SIG-M5 treated with dmso at 0.1 percent for 504 hours (cell line): ENCODE data around the gene CH25H.
"Not testable (repeated sequence)": the region's sequence is repeated elsewhere in the genome, so short reads cannot be mapped to it uniquely, and the experiment has no call there.

Source experiments
- DNase-seq: peaks from one replicate; lab custom pipeline; 2025; ENCODE audit not compliant: unreplicated experiment; lab: John Stamatoyannopoulos, UW

The CH25H gene, protein sequence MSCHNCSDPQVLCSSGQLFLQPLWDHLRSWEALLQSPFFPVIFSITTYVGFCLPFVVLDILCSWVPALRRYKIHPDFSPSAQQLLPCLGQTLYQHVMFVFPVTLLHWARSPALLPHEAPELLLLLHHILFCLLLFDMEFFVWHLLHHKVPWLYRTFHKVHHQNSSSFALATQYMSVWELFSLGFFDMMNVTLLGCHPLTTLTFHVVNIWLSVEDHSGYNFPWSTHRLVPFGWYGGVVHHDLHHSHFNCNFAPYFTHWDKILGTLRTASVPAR

GRCh38 chr10:89207181-89207800 is at the start of gene CH25H:
Gene CH25H (minus strand): TSS chr10:89207317. CDS start chr10:89207292, 25 bp downstream.
- DNase-seq = no peak

DNA sequence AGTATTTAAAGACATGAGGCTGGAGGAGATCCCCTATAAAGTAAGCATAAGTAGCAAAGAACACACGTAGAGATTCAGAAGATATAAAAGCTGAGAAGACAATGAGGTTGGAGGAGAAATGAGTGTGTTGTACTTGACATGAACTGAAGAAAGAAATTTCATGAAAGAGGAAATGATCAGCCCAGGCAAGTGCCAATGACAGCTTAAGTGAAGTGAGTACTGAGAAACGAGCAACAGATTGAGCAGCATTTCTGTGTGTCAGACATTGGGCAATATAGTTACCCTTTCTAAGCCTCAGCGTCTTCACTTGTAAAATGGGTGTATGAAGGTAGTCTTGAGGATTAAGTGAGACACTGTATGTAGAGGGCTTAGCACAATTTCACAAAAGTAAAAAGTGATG is 49.2 kb upstream of the CH25H start:
- peak; percentile 78 for DNase-seq

DNA sequence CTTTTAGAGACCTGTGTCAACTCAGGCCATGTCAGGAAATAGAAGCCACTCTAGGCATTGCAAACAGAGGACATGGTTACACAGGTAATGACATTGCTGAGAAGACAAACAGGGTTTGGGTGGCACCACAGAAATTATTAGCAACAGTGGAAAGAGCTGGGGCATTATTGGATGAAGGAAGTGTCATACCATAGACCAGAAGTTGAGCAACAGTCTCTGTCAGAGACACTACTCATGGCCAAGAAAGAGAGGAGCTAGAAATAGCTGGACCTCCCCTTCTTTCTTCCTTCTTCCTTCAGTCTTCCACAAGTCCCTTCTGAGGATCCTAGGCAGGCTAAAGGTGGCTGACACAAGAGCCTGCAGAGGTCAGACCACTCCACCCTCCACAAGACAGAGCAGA is 48.7 kb upstream of the CH25H start:
- DNase-seq = peak; percentile 51

DNA sequence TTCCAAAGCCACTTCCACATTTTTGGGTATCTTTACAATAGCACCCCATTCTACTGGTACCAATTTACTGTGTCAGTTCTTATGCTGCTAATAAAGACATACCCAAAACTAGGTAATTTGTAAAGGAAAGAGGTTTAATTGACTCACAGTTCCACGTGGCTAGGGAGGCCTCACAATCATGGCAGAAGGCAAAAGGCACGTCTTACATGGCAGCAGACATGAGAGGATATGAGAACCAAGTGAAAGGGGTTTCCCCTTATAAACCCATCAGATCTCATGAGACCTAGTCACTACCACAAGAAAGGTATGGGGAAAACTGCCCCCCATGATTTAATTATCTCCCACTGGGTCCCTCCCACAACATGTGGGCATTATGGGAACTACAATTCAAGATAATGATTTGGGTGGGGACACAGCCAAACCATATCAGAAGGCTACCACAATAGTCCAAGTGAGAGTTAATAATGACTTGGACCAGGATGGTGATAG is 48.0 kb upstream of the CH25H start:
- DNase-seq = not testable (repeated sequence)

DNA sequence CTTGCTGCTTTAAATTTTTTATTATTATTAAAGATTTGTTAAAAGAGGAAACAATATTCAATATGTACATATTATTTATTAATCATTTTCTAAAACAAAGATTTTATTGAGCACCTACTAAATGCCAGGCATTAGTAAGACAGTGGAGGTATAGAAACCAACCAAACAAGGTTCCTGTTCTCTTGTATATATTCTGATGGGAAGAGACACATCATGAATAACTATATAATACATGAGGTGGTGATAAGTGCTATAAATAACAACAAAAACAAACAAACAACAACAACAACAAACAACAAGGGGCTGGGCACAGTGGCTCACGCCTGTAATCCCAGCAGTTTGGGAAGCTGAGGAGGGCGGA is 45.1 kb upstream of the CH25H start:
- DNase-seq = no peak

DNA sequence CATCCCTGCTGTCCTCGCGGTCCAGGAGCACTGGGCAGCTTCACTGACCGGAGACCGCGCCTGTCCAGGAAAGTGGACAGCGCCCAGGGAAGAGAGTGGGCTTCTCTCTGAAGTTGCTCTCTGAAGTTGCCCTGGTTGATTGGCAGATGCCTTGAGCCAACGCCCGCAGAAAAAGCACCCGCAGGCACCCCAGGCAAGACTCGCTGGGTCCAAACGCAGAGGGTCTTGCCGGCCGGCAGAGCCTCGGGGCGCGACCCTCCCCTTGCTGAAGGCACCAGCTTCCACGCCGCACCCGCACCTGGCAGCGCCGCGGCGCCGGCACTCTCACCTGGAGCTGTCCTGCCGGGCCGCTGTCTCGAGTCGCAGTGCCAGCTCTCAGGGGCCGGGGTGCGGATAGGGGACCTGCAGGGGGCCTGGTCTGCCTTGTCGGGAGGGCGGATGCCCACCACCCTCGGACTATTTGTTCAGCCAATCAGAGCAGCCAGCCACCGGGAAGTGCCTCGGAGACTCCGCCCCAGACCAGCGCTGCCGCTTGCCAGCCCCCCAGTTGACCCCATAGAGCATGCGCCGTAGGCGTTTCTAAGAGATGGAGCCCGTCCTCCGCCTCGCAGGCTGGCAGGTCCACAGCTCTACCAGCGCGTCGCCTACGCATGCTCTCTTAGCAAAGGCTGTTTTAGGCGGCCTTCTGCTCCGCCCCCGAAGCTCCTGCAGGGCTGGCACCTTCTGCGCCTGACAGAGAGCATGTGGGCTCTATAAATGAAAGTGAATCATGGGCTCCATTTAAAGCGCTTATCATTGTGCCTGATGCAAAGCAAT is 44.5 kb upstream of the CH25H start, which contains the start of gene LIPA:
Gene LIPA, minus strand, starts transcription at position 367 of the 816 bp plus-strand sequence. CDS start 4,127 bp downstream, outside the sequence.
- DNase-seq = peak; percentile 94

GRCh38 chr10:89250865-89251408 is 43.8 kb upstream of the CH25H start:
- no peak for DNase-seq

- no peak for DNase-seq
These were observed 41.9 kb upstream of the CH25H start for GRCh38 chr10:89248990-89249389.

DNA sequence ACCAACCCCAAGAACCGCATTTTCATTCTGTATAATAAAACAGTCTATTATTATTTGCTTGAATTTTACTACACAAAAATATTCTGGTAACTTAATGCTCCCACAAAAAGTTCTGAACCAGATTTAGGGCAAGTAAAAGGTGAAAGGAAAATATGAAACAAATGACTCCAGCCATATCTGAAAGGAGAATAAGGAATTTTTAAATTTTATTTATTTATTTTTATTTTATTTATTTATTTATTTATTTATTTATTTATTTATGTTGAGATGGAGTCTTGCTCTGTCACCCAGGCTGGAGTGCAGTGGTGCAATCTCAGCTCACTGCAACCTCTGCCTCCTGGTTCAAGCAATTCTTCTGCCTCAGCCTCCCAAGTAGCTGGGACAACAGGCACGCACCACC is 40.5 kb upstream of the CH25H start:
- DNase-seq = not testable (repeated sequence)

- no peak for DNase-seq
These were observed 38.7 kb upstream of the CH25H start for GRCh38 chr10:89245802-89246201.

DNA sequence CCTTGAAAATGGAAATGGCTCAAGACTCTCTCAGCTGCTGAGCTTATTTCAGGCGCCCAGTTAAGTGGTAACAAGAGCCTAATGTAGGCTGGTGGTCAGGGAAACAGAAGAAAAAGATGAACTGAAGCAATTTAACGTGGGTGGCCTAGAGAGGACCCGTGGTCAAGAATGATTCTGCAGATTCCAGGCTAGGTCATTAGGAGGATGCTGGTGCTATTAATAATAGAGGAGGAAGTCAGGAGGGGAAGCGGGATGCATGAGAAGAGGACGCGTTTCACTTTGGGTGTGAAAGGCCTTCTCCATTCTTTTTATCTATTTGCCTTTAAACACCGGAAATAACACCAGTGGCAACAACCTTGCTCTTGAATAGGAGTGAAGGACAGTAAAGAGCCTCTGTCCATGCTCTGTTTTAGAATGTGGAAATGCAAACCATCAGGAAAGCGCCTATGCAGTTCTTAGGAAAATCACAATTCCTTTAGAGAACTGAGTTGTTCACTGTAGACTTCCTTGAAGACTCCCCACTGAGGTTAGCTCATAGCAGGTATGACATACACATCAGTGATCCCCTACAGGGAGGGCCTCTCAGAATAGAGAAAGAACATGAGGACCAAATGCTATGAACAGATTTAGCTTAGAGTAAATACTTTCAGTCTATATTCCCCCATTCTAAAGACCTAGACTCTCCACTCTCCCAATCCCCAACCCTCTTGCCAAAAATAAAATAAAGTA is 35.9 kb upstream of the CH25H start:
- peak; percentile 55 for DNase-seq

GRCh38 chr10:89242345-89242684 is 35.2 kb upstream of the CH25H start:
- no peak for DNase-seq

DNA sequence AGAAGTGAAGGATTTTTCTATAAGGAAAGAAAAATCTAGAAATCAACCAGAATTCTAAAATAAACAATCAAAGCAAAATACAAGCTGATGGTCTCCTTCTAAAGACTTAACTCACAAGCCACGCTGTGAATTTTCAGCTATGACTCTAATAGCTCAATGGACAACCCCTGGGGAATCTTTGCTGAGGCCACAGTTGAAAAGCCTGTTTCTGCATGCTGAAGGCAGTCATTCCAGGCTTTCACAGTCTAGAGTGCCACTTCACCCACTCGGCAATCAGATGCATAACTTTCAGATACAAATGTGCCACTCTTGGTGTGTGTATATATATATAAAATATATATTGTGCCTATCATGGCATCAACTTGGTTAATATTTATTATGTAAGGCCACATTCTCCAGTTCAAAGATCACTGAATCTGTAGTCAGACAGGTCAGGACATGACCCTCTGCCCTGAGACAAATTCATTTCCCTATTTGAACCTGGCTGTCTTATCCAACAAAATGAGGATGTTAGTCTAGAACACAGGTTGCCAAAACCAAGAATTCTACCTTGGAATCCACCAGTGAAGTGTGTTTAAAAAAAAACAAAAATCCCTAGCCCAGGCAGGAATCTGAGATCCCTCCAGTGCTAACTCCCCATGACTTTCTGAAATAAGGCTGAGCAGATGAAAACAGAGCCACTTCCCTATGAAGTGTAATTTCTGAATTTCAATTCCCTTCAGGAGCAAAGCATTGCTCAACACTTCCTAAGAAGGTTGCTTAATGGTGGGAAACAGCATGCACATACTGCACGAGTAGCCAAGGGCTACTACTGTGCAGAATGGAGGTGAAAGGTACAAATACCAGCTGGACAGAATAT is 34.6 kb upstream of the CH25H start:
- DNase-seq = no peak

GRCh38 chr10:89241026-89241425 is 33.9 kb upstream of the CH25H start:
- no peak for DNase-seq

- no peak for DNase-seq
These were observed 33.4 kb upstream of the CH25H start for GRCh38 chr10:89240519-89240918.

- DNase-seq = no peak
These were observed 32.0 kb upstream of the CH25H start for GRCh38 chr10:89238956-89239644.

DNA sequence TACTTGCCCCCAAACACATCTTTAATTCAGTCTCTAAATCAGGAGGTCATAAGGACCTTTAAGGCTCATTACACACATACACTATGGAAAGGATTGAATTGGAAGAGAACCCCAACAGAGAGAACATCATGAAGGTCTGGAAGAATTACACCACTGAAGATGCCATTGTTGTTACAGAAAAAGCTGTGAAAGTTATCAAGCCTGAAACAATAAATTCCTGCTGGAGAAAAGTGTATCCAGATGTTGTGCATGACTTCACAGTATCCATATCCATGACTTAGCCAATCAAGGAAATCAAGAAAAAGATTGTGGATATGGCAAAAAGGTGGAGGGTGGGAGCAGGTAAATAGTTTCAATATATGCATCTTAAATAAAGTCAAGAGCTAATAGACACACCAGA is 30.7 kb upstream of the CH25H start:
- no peak for DNase-seq

DNA sequence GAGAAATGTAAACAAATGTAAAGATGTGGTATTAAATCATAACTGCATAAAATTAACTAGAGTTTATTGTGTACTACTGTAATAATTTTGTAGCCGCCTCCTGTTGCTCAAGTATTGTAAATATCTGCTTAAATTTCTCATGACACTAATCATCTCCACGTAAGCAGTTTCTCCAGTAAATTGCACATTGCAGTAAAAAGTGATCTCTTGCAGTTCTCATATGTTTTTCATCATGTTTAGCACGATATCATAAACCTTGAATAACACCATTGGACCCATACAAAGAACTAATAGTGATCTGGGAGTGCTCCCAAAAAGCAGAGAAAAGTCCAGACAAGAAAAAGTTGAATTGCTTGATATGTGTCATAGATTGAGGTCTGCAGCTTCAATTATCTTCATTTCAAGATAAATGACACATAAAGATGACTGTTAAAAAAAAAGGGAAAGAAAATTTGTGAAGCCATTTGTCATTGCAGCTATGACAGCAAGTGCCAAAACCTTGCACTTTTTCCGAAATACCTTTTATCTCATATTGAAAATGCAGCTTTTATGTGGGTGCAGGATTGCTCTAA is 29.2 kb upstream of the CH25H start:
- DNase-seq = no peak
